H54 (cell line): ENCODE results near the gene GTF3C4.

Source experiments
- DNase-seq: peaks from one replicate; pipeline ENCODE4 v3.0.0; 2011; ENCODE audit warnings: low spot score, mixed read lengths; ENCODE audit not compliant: insufficient read length
- FAIRE-seq: peaks from 3 replicates; lab custom pipeline; 2011; peaks lifted over from hg19 to GRCh38; lab: Jason Lieb, UNC
- POLR2A ChIP-seq: IDR thresholded peaks from 2 replicates; pipeline ENCODE4 v1.6.1; 2011; ENCODE audit warnings: low read depth, mild to moderate bottlenecking, low read length

Gene GTF3C4

GRCh38 chr9:132743931-132744479, 73.7 kb downstream of the GTF3C4 start:
- FAIRE-seq = no peak
- TF ChIP-seq POLR2A = no peak

More at GRCh38 chr9:132743931-132744479, 73.7 kb downstream of the GTF3C4 start:
- DNase-seq = no peak
